Esophagus muscularis mucosa (tissue), 4 donors: ENCODE results near the gene CAD. TPM values are rescaled to one million over a fixed set of nuclear protein-coding genes. Genes with fewer than 3 reads are reported as not detected.
"Not testable (repeated sequence)": the region's sequence is repeated elsewhere in the genome, so short reads cannot be mapped to it uniquely, and the experiment has no call there.

Experiments
- DNase-seq: peaks from one replicate; pipeline ENCODE4 v3.0.0-alpha.2; 2017; ENCODE audit errors: extremely low spot score
- H3K27ac ChIP-seq, 4 donors: fragments of 200-600 bp; sonication (generic); replicated peaks in 1 of 4; 1 replicate in 3 of 4; 2 replicates in 1 of 4; pipeline ENCODE4 v1.5.1; 2016 to 2019; ENCODE audit warnings: mild to moderate bottlenecking in 1 of 4
- H3K27me3 ChIP-seq, 4 donors: fragments of 200-600 bp; sonication (generic); one replicate each; pipeline versions ENCODE4 v1.5.1 to v1.6.0; 2016 to 2019
- H3K36me3 ChIP-seq, 4 donors: fragments of 200-600 bp; sonication (generic); one replicate each; pipeline ENCODE4 v1.5.1; 2016 to 2019
- H3K4me1 ChIP-seq, 4 donors: fragments of 200-600 bp; sonication (generic); one replicate each; pipeline ENCODE4 v1.5.1; 2016 to 2019
- H3K4me3 ChIP-seq, 4 donors: fragments of 200-600 bp; sonication (generic); 1 replicate in 2 of 4; 2 replicates in 2 of 4; pipeline ENCODE4 v1.5.1; 2016 to 2019; ENCODE audit warnings: mild to moderate bottlenecking in 4 of 4, moderate library complexity in 1 of 4
- H3K9me3 ChIP-seq, 4 donors: fragments of 200-600 bp; sonication (generic); 1 replicate in 3 of 4; 2 replicates in 1 of 4; pipeline ENCODE4 v1.5.1; 2016 to 2019
- CTCF ChIP-seq, 3 experiments: fragments of 200-600 bp in 2 of 3; fragments of 450-650 bp in 1 of 3; sonication (generic) in 2 of 3; IDR thresholded peaks; one replicate each; pipeline ENCODE4 v1.5.1; 2017 to 2019; ENCODE audit warnings: antibody characterized with exemption in 3 of 3, mild to moderate bottlenecking in 2 of 3, moderate library complexity in 1 of 3
- EP300 ChIP-seq: sonication (generic); formaldehyde crosslinking; IDR thresholded peaks from one replicate; pipeline ENCODE4 v1.6.1; 2017; ENCODE audit warnings: antibody characterized with exemption
- POLR2A ChIP-seq: fragments of 450-650 bp; IDR thresholded peaks from one replicate; pipeline ENCODE4 v1.6.1; 2017; ENCODE audit warnings: antibody characterized with exemption, moderate library complexity, mild to moderate bottlenecking, low read depth
- POLR2AphosphoS5 ChIP-seq, 2 donors: sonication (generic); formaldehyde crosslinking; IDR thresholded peaks; one replicate each; pipeline ENCODE4 v1.6.1; 2017; ENCODE audit warnings: antibody characterized with exemption in 2 of 2
- WGBS: methylation state at CpG from one replicate; pipeline ENCODE4 v1.1.5; 2018; 5-methylcytosine and 5-hydroxymethylcytosine counted together
- intact Hi-C: fragments of 100-400 bp; cut with DNase I; formaldehyde crosslinking; loops from one replicate; pipeline ENCODE4 v1.15.1; 2023
- total RNA-seq, 4 donors: library from RNA; depleted of rRNA; stranded (reverse); fragments of >200 nt; gene quantifications; one replicate each; pipeline versions ENCODE4 v1.1.0 to v1.2.1, GENCODE V29; 2016

Gene CAD
- total RNA-seq, 4 donors from 2014 or later, result 12.4 to 28.3 (median 16.6) TPM

DNA sequence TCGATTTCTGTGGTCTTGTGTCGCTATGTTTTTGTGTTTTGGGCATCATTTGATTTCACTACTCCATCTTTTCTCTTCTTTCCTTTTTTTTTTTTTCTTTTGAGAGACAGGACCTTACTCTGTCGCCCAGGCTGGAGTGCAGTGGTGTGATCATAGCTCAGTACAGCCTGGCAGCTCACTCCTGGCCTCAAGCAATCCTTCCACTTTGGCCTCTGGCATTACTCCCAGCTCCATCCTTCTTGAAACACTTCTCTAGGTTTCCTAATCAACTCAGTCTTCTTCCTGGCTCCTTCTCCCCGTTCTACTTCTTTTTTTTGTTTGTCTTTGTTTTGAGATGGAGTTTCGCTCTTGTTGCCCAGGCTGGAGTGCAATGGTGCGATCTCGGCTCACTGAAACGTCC lies 41.8 kb upstream of the CAD start:
- no peaks in the 10 kb centered on the region for H3K36me3 ChIP-seq
- no peak overlapping the region for H3K27ac ChIP-seq
- 71% methylated on average over 8 of the region's 8 CpGs for WGBS
- no peak overlapping the region for H3K4me3 ChIP-seq
- H3K27me3 ChIP-seq, result peaks cover 0 to 37% (median under 1%) of the 10 kb centered on the region in 4 donors
- intact Hi-C loops, result no loop called here
- H3K9me3 ChIP-seq, result no peaks in the 10 kb centered on the region
- H3K4me1 ChIP-seq, result peaks cover 0 to 1% (median under 1%) of the 10 kb centered on the region in 4 donors
- TF ChIP-seq POLR2A (no peak), POLR2AphosphoS5 (IDR thresholded peaks at IDR 0.05) (no peak), EP300 (no peak), CTCF (IDR thresholded peaks at IDR 0.05) (no peak)
- no peak for DNase-seq

DNA sequence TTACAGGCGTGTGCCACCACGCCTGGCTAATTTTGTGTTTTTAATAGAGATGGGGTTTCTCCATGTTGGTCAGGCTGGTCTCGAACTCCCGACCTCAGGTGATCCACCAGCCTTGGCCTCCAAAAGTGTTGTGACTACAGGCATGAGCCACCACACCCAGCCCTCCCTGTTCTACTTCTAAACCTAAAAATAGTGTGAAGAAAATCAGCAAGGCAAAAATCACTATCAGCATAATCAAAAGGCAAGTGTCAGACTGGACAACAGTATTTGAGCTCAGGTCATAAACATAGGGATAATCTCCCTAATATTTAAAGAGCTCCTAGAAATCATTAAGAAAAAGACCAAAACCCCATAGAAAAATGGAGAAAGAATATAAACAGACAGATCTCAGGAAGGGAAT lies 41.4 kb upstream of the CAD start:
- DNase-seq, H3K4me1 ChIP-seq, H3K4me3 ChIP-seq, intact Hi-C loops, H3K27ac ChIP-seq, H3K9me3 ChIP-seq, H3K36me3 ChIP-seq: not testable (repeated sequence)
- peaks cover 0 to 33% (median 0%) of the 10 kb centered on the region in 4 donors for H3K27me3 ChIP-seq
- 95% methylated on average over 4 of the region's 4 CpGs for WGBS

DNA sequence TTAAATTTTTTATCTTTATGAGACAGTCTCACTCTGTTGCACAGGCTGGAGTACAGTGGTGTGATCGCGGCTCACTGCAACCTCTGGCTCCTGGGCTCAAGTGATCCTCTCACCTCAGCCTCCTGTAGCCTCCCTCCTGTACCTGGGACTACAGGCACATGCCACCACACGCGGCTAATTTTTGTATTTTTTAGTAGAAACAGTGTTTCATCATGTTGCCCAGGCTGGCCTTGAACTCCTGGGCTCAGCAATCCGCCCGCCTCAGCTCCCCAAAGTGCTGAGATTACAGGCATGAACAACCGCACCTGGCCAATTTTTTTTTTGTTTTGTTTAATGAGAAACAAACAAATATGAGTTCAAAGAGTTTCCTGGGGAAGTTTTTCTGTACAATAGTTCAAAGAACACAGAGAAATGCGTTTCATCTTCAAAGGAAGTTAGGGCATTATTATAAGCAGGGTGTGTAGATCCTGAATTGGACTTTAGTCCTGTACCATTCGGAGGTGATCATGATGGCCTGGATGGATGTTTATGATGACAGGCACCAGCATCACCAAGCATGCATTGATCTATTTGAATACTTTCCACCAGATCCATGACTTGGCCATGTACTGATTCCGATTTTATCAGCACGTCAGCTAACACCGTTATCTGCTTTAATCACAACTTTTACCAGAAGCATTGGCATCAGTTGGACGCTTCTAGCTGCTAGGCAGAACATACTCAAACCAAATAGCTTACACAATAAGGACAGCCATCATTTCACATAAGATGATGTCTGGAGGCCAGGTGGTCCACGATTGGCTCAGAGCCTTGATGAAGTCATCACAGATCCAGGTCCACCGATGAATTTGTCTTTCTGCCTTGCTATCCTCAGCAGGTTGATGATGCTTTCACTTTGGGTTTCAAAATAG lies 39.5 kb upstream of the CAD start:
- H3K4me3 ChIP-seq, result no peak overlapping the region
- no peak for DNase-seq
- H3K36me3 ChIP-seq, result no peaks in the 10 kb centered on the region
- no peak for TF ChIP-seq POLR2A
- TF ChIP-seq CTCF (IDR thresholded peaks at IDR 0.05), result no peak
- no peak for TF ChIP-seq EP300
- TF ChIP-seq POLR2AphosphoS5 (IDR thresholded peaks at IDR 0.05), result no peak
- intact Hi-C loops, result no loop called here
- H3K9me3 ChIP-seq, result no peaks in the 10 kb centered on the region
- no peak overlapping the region for H3K27ac ChIP-seq
- 82% methylated on average over 15 of the region's 15 CpGs for WGBS
- H3K27me3 ChIP-seq, result peaks cover 0 to 33% (median 0%) of the 10 kb centered on the region in 4 donors
- H3K4me1 ChIP-seq, result no peaks in the 10 kb centered on the region

- no peak overlapping the region for H3K27ac ChIP-seq
- H3K4me3 ChIP-seq, result no peak overlapping the region
- no peaks in the 10 kb centered on the region for H3K4me1 ChIP-seq
- TF ChIP-seq POLR2AphosphoS5 (IDR thresholded peaks at IDR 0.05) (no peak), CTCF (IDR thresholded peaks at IDR 0.05) (no peak), POLR2A (no peak), EP300 (no peak)
- DNase-seq, result no peak
- 81% methylated on average over 3 of the region's 3 CpGs for WGBS
- no peaks in the 10 kb centered on the region for H3K9me3 ChIP-seq
- intact Hi-C loops, result no loop called here
- peaks cover 0 to 28% (median 0%) of the 10 kb centered on the region in 4 donors for H3K27me3 ChIP-seq
- H3K36me3 ChIP-seq, result no peaks in the 10 kb centered on the region
Observed at GRCh38 chr2:27178469-27178868, 38.7 kb upstream of the CAD start.

DNA sequence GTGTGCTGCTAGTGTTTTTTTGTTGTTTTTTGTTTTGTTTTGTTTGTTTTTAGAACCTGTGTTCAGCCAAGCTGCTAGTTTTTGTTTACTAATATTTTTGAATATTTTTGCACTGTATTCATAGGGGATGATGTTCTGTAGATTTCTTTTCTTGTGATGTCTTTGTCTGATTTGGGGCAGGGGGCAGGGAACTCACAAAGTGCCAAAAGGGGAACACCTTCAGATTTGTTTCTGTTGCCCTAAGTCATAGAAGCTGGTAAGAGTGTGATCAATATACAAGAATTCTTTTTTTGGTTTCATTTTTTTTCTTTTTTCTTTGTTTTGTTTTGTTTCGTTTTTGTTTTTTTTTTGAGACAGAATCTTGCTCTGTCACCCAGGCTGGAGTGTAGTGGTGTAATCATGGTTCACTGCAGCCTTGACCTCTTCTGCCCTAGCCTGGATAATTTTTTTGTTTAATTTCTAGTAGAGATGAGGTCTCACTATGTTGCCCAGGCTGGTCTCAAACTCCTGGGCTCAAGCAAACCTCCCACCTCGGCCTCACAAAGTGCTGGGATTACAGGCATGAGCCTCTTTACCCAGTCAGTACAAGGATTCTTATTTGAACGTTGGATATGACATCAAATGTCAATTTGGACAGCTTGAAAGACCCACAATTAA lies 37.7 kb upstream of the CAD start:
- WGBS, result 71% methylated on average over 3 of the region's 3 CpGs
- H3K27ac ChIP-seq, result no peak overlapping the region

More for the DNA sequence above, 37.7 kb upstream of the CAD start:
- TF ChIP-seq POLR2A (no peak), EP300 (no peak), POLR2AphosphoS5 (IDR thresholded peaks at IDR 0.05) (no peak), CTCF (IDR thresholded peaks at IDR 0.05) (no peak)
- H3K4me3 ChIP-seq, result no peak overlapping the region
- H3K27me3 ChIP-seq, result peaks cover 0 to 28% (median 0%) of the 10 kb centered on the region in 4 donors
- peaks cover 0 to 3% (median 2%) of the 10 kb centered on the region in 4 donors for H3K4me1 ChIP-seq
- no peak for DNase-seq
- no peaks in the 10 kb centered on the region for H3K9me3 ChIP-seq
- intact Hi-C loops, result no loop called here
- no peaks in the 10 kb centered on the region for H3K36me3 ChIP-seq
